HCT116 (cell line): ENCODE data around the gene MAST4. TPM values are rescaled to one million over a fixed set of nuclear protein-coding genes. Genes with fewer than 3 reads are reported as not detected.

ENCODE experiments used
- ATAC-seq: fragments of 200-7000 bp; cut with Tn5 transposase; 2 replicates; pipeline ENCODE4 v1.9.1; 2020; ENCODE audit warnings: mild to moderate bottlenecking, moderate library complexity
- BruUV-seq: library from RNA; stranded (reverse); fragments of 400-500 nt; replicated peaks from 2 replicates; lab custom pipeline; 2021; lab: Mats Ljungman, UMichigan
- CTCF ChIA-PET: fragments of 300-600 bp; sonication (Branson Sonifier 250); formaldehyde crosslinking; loops from one replicate; lab custom pipeline; 2021; ENCODE audit warnings: antibody characterized with exemption; lab: Charles Lee
- POLR2A ChIA-PET: fragments of 300-600, 350-600 bp; sonication (Branson Sonifier 250); formaldehyde crosslinking; loops from one replicate; lab custom pipeline; 2021; ENCODE audit warnings: antibody characterized with exemption; lab: Charles Lee
- RAD21 ChIA-PET, 2 experiments: fragments of 300-600 bp; sonication (Branson Sonifier 250); formaldehyde crosslinking; loops; one replicate each; lab custom pipeline; 2023; ENCODE audit warnings: low total read pairs in 2 of 2; ENCODE audit not compliant: uncharacterized antibody in 2 of 2, unreplicated experiment in 2 of 2, low non-redundant PET in 1 of 2; lab: Charles Lee
- DNase-seq: peaks from one replicate; pipeline ENCODE4 v3.0.0-alpha.2; 2010; ENCODE audit warnings: low read depth, low spot score
- H2AFZ ChIP-seq: fragments of 200-600 bp; shearing (Covaris generic), sonication (generic); 2 replicates; pipeline ENCODE4 v1.6.1; 2017; ENCODE audit warnings: low read depth, mixed run types, mixed read lengths, antibody characterized with exemption, low read length; ENCODE audit not compliant: poor library complexity, severe bottlenecking
- H3K27ac ChIP-seq: 2 replicates; pipeline ENCODE4 v1.5.1; 2012; ENCODE audit warnings: low read depth, low read length
- H3K27me3 ChIP-seq: fragments of 200-600 bp; sonication (generic); 2 replicates; pipeline ENCODE4 v1.6.1; 2016; ENCODE audit warnings: mixed run types, low read length, mixed read lengths; ENCODE audit not compliant: insufficient read depth
- H3K36me3 ChIP-seq, 2 experiments: fragments of 200-500 bp in 1 of 2; fragments of 200-600 bp in 1 of 2; sonication (Bioruptor generic) in 1 of 2; sonication (generic) in 1 of 2; 2 replicates each; pipeline versions ENCODE4 v1.5.1 to v1.6.1; 2014 to 2016; ENCODE audit warnings: low read length in 2 of 2, inconsistent platforms in 1 of 2, mixed read lengths in 1 of 2, mixed run types in 1 of 2; ENCODE audit not compliant: insufficient read depth in 2 of 2, control insufficient read depth in 1 of 2
- H3K4me1 ChIP-seq, 2 experiments: fragments of 200-600 bp in 1 of 2; sonication (generic) in 1 of 2; 2 replicates each; pipeline versions ENCODE4 v1.5.1 to v1.6.1; 2012 to 2017; ENCODE audit warnings: low read length in 2 of 2, inconsistent platforms in 1 of 2, mild to moderate bottlenecking in 1 of 2, mixed read lengths in 1 of 2, mixed run types in 1 of 2, moderate library complexity in 1 of 2; ENCODE audit not compliant: insufficient read depth in 2 of 2, control insufficient read depth in 1 of 2
- H3K4me2 ChIP-seq: fragments of 200-600 bp; sonication (generic); 2 replicates; pipeline ENCODE4 v1.6.1; 2017; ENCODE audit warnings: mixed run types, low read length, mixed read lengths
- H3K4me3 ChIP-seq, 2 experiments: fragments of 200-600 bp in 1 of 2; sonication (generic) in 1 of 2; replicated peaks in 1 of 2; 2 replicates each; pipeline ENCODE4 v1.5.1; 2011 to 2016; ENCODE audit warnings: low read length in 2 of 2, control low read depth in 1 of 2, low read depth in 1 of 2, mild to moderate bottlenecking in 1 of 2, mixed read lengths in 1 of 2, mixed run types in 1 of 2
- H3K79me2 ChIP-seq: fragments of 200-600 bp; sonication (generic); 2 replicates; pipeline ENCODE4 v1.6.1; 2017; ENCODE audit warnings: mild to moderate bottlenecking, mixed run types, low read length, moderate library complexity, mixed read lengths; ENCODE audit not compliant: insufficient read depth
- H3K9ac ChIP-seq: fragments of 200-600 bp; sonication (generic); 2 replicates; pipeline ENCODE4 v1.6.1; 2016; ENCODE audit warnings: low read length, mixed read lengths
- H3K9me2 ChIP-seq: fragments of 200-600 bp; sonication (generic), shearing (Covaris generic); 2 replicates; pipeline ENCODE4 v1.6.1; 2017; ENCODE audit warnings: mixed run types, mild to moderate bottlenecking, moderate library complexity; ENCODE audit not compliant: insufficient read depth
- H3K9me3 ChIP-seq, 2 experiments: fragments of 200-500 bp in 1 of 2; fragments of 200-600 bp in 1 of 2; sonication (Bioruptor generic) in 1 of 2; sonication (generic) in 1 of 2; 2 replicates each; pipeline ENCODE4 v1.6.1; 2014 to 2017; ENCODE audit warnings: low read length in 2 of 2, mixed read lengths in 2 of 2, inconsistent platforms in 1 of 2, low read depth in 1 of 2, mild to moderate bottlenecking in 1 of 2, mixed run types in 1 of 2, moderate library complexity in 1 of 2; ENCODE audit not compliant: control insufficient read depth in 1 of 2, insufficient read depth in 1 of 2
- H4K20me1 ChIP-seq: fragments of 200-600 bp; sonication (generic), shearing (Covaris generic); 2 replicates; pipeline ENCODE4 v1.6.1; 2017; ENCODE audit warnings: mixed run types, mild to moderate bottlenecking, moderate library complexity; ENCODE audit not compliant: insufficient read depth
- CBX3 ChIP-seq: IDR thresholded peaks from 2 replicates; pipeline ENCODE4 v1.6.1; 2012; ENCODE audit warnings: low read depth
- EGR1 ChIP-seq: IDR thresholded peaks from 2 replicates; pipeline ENCODE4 v1.6.1; 2012; ENCODE audit warnings: low read depth
- EZH2 ChIP-seq: fragments of 200-600 bp; sonication (generic); IDR thresholded peaks from 2 replicates; pipeline ENCODE4 v1.6.1; 2017; ENCODE audit warnings: antibody characterized with exemption, mixed run types
- EZH2phosphoT487 ChIP-seq: fragments of 200-600 bp; IDR thresholded peaks from 2 replicates; pipeline ENCODE4 v1.6.1; 2018; ENCODE audit warnings: antibody characterized with exemption, borderline replicate concordance
- RAD21 ChIP-seq: IDR thresholded peaks from 2 replicates; pipeline ENCODE4 v1.6.1; 2012; ENCODE audit warnings: low read depth, mild to moderate bottlenecking
- SP1 ChIP-seq: IDR thresholded peaks from 2 replicates; pipeline ENCODE4 v1.6.1; 2012; ENCODE audit warnings: low read depth
- TCF7L2 ChIP-seq: IDR thresholded peaks from 2 replicates; pipeline ENCODE4 v1.7.0; 2011; ENCODE audit warnings: borderline replicate concordance, inconsistent platforms; ENCODE audit not compliant: insufficient read depth, insufficient read length; ENCODE audit errors: extremely low read depth
- YY1 ChIP-seq: IDR thresholded peaks from 2 replicates; pipeline ENCODE4 v1.6.1; 2011; ENCODE audit warnings: low read length, low read depth, moderate library complexity, mild to moderate bottlenecking; ENCODE audit not compliant: insufficient replicate concordance; ENCODE audit errors: extremely low read depth
- intact Hi-C: fragments of 100-400 bp; cut with micrococcal nuclease; formaldehyde crosslinking; loops from 2 replicates; pipeline ENCODE4 v1.10.0; 2022
- total RNA-seq: library from RNA; stranded (reverse); gene quantifications from one replicate; pipeline ENCODE4 v1.2.1, GENCODE V29; 2021; ENCODE audit not compliant: unreplicated experiment
- TF ChIP-seq, protein P1 (sequence below): IDR thresholded peaks from 2 replicates; pipeline ENCODE4 v1.6.1; 2011; ENCODE audit warnings: mild to moderate bottlenecking, low read length, moderate library complexity; ENCODE audit not compliant: insufficient replicate concordance; ENCODE audit errors: extremely low read depth
- TF ChIP-seq, protein P2 (sequence below), 3 experiments: fragments of 200-600 bp in 1 of 3; sonication (generic) in 1 of 3; IDR thresholded peaks in 2 of 3; conservative IDR thresholded peaks in 1 of 3; 2 replicates each; pipeline ENCODE4 v1.5.1; 2012 to 2017; ENCODE audit warnings: low read depth in 2 of 3, low read length in 2 of 3, antibody characterized with exemption in 1 of 3, borderline replicate concordance in 1 of 3, control low read depth in 1 of 3, mild to moderate bottlenecking in 1 of 3, mixed read lengths in 1 of 3, mixed run types in 1 of 3, moderate library complexity in 1 of 3; ENCODE audit not compliant: insufficient read depth in 1 of 3
- TF ChIP-seq, protein P3 (sequence below): IDR thresholded peaks from 2 replicates; pipeline ENCODE4 v1.6.1; 2012

MAST4 gene
- total RNA-seq, 1 experiment from 2014 or later = 1.1 TPM

DNA sequence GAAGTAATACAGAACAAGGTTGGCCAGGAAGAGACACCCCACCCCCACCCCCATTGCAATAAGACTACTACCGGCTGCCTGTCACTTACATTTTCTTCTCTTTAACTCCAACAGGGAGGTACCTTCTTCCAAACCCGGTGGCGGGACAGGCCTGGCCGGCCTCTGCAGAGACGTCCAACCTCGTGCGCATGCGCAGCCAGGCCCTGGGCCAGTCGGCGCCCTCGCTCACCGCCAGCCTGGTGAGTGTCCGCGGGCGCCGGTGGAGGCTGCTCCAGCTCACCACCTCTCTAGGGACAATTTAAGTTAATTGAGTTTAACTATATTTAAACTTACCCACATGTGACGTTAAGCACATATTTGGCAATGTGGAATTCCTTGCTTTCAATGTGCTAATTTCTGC lies 192.4 kb downstream of the MAST4 start:
- Histone ChIP-seq H3K9ac (no peak overlapping the region), H3K9me3 (no peaks in the 10 kb centered on the region), H3K36me3 (no peaks in the 10 kb centered on the region), H3K79me2 (no peaks in the 10 kb centered on the region), H3K9me2 (no peaks in the 10 kb centered on the region), H3K27ac (no peak overlapping the region), H3K27me3 (0 out of 2 replicates have a peak, but pooled peaks cover 6% of the 10 kb centered on the region), H3K4me2 (no peak overlapping the region), H3K4me3 (no peak overlapping the region), H3K4me1 (no peaks in the 10 kb centered on the region), H2AFZ (no peak overlapping the region), H4K20me1 (no peaks in the 10 kb centered on the region)
- DNase-seq (no peak), ATAC-seq (no peak)
- ChIA-PET CTCF (no interaction called here), POLR2A (no interaction called here), RAD21 (no interaction called here)
- intact Hi-C loops = no loop called here
- BruUV-seq = no TSS peak
- no peak for TF ChIP-seq RAD21
- TF ChIP-seq, protein P1, sequence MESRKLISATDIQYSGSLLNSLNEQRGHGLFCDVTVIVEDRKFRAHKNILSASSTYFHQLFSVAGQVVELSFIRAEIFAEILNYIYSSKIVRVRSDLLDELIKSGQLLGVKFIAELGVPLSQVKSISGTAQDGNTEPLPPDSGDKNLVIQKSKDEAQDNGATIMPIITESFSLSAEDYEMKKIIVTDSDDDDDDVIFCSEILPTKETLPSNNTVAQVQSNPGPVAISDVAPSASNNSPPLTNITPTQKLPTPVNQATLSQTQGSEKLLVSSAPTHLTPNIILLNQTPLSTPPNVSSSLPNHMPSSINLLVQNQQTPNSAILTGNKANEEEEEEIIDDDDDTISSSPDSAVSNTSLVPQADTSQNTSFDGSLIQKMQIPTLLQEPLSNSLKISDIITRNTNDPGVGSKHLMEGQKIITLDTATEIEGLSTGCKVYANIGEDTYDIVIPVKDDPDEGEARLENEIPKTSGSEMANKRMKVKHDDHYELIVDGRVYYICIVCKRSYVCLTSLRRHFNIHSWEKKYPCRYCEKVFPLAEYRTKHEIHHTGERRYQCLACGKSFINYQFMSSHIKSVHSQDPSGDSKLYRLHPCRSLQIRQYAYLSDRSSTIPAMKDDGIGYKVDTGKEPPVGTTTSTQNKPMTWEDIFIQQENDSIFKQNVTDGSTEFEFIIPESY = no peak
- TF ChIP-seq, protein P2, sequence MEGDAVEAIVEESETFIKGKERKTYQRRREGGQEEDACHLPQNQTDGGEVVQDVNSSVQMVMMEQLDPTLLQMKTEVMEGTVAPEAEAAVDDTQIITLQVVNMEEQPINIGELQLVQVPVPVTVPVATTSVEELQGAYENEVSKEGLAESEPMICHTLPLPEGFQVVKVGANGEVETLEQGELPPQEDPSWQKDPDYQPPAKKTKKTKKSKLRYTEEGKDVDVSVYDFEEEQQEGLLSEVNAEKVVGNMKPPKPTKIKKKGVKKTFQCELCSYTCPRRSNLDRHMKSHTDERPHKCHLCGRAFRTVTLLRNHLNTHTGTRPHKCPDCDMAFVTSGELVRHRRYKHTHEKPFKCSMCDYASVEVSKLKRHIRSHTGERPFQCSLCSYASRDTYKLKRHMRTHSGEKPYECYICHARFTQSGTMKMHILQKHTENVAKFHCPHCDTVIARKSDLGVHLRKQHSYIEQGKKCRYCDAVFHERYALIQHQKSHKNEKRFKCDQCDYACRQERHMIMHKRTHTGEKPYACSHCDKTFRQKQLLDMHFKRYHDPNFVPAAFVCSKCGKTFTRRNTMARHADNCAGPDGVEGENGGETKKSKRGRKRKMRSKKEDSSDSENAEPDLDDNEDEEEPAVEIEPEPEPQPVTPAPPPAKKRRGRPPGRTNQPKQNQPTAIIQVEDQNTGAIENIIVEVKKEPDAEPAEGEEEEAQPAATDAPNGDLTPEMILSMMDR (IDR thresholded peaks at IDR 0.05 in 2 of 3, conservative IDR thresholded peaks at IDR 0.05 in 1 of 3; ENCODE audit: borderline replicate concordance in 1 of 3, insufficient read depth in 1 of 3, low read depth in 2 of 3, low read length in 2 of 3) = no peak
- no peak for TF ChIP-seq SP1
- no peak for TF ChIP-seq EGR1
- no peak for TF ChIP-seq EZH2
- no peak for TF ChIP-seq TCF7L2
- TF ChIP-seq CBX3 = no peak
- TF ChIP-seq EZH2phosphoT487 = no peak
- TF ChIP-seq YY1 = no peak
- TF ChIP-seq, protein P3, sequence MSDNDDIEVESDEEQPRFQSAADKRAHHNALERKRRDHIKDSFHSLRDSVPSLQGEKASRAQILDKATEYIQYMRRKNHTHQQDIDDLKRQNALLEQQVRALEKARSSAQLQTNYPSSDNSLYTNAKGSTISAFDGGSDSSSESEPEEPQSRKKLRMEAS = no peak
